GM12878 (cell line): ENCODE results near the gene IL10. TPM values are rescaled to one million over a fixed set of nuclear protein-coding genes. Genes with fewer than 3 reads are reported as not detected.

Experiments
- ASH2L ChIP-seq: fragments of 300-600, 200-600 bp; sonication (generic); IDR thresholded peaks from 2 replicates; pipeline ENCODE4 v1.6.1; 2017; ENCODE audit warnings: low read depth, mild to moderate bottlenecking, borderline replicate concordance
- BHLHE40 ChIP-seq, 2 experiments: fragments of 450-650 bp in 1 of 2; IDR thresholded peaks; 2 replicates each; pipeline ENCODE4 v1.6.1; 2011 to 2017; ENCODE audit warnings: low read depth in 2 of 2, borderline replicate concordance in 1 of 2, improper control_type of control experiment in 1 of 2, low read length in 1 of 2, mild to moderate bottlenecking in 1 of 2
- BRCA1 ChIP-seq: IDR thresholded peaks from 2 replicates; pipeline ENCODE4 v1.6.1; 2011; ENCODE audit warnings: low read depth, low read length, improper control_type of control experiment
- CHD1 ChIP-seq: IDR thresholded peaks from 2 replicates; pipeline ENCODE4 v1.6.1; 2012; ENCODE audit warnings: low read depth, low read length, improper control_type of control experiment
- CHD4 ChIP-seq: fragments of 200-600 bp; sonication (generic); IDR thresholded peaks from 2 replicates; pipeline ENCODE4 v1.6.1; 2016; ENCODE audit warnings: mild to moderate bottlenecking
- ESRRA ChIP-seq: IDR thresholded peaks from 2 replicates; pipeline ENCODE4 v1.6.1; 2012; ENCODE audit warnings: mild to moderate bottlenecking, low read length, improper control_type of control experiment
- HDGF ChIP-seq: fragments of 450-650 bp; IDR thresholded peaks from 2 replicates; pipeline ENCODE4 v1.6.1; 2016; ENCODE audit warnings: antibody characterized with exemption
- IKZF1 ChIP-seq: fragments of 450-650 bp; conservative IDR thresholded peaks from 2 replicates; pipeline ENCODE4 v1.6.1; 2017; ENCODE audit warnings: antibody characterized with exemption, mild to moderate bottlenecking
- LARP7 ChIP-seq: fragments of 450-650 bp; IDR thresholded peaks from 2 replicates; pipeline ENCODE4 v1.6.1; 2017; ENCODE audit warnings: mild to moderate bottlenecking
- MEF2B ChIP-seq: fragments of 450-650 bp; IDR thresholded peaks from 2 replicates; pipeline ENCODE4 v1.6.1; 2018; ENCODE audit warnings: mild to moderate bottlenecking, moderate library complexity; ENCODE audit not compliant: partially characterized antibody, poor library complexity, severe bottlenecking
- MYB ChIP-seq: fragments of 150-350 bp; IDR thresholded peaks from 2 replicates; pipeline ENCODE4 v1.6.1; 2014; ENCODE audit warnings: mild to moderate bottlenecking, low read depth, low read length, borderline replicate concordance
- NR2C1 ChIP-seq: fragments of 450-650 bp; IDR thresholded peaks from 2 replicates; pipeline ENCODE4 v1.6.1; 2017; ENCODE audit warnings: antibody characterized with exemption, mild to moderate bottlenecking, moderate library complexity
- NR2F1 ChIP-seq: fragments of 450-650 bp; conservative IDR thresholded peaks from 2 replicates; pipeline ENCODE4 v1.6.1; 2017; ENCODE audit warnings: mild to moderate bottlenecking
- PAX8 ChIP-seq: fragments of 450-650 bp; IDR thresholded peaks from 2 replicates; pipeline ENCODE4 v1.6.1; 2017; ENCODE audit warnings: mild to moderate bottlenecking, moderate library complexity
- SIN3A ChIP-seq: IDR thresholded peaks from 2 replicates; pipeline ENCODE4 v1.6.1; 2012; ENCODE audit warnings: low read depth, low read length, improper control_type of control experiment
- STAT1 ChIP-seq: fragments of 450-650 bp; conservative IDR thresholded peaks from 2 replicates; pipeline ENCODE4 v1.6.1; 2014; ENCODE audit warnings: antibody characterized with exemption, mild to moderate bottlenecking
- SUPT20H ChIP-seq: IDR thresholded peaks from 2 replicates; pipeline ENCODE4 v1.6.1; 2011; ENCODE audit warnings: low read depth, mild to moderate bottlenecking, low read length, moderate library complexity, borderline replicate concordance; ENCODE audit not compliant: control insufficient read depth
- TAF1 ChIP-seq: IDR thresholded peaks from 2 replicates; pipeline ENCODE4 v1.6.1; 2011; ENCODE audit warnings: mild to moderate bottlenecking, low read depth, low read length, borderline replicate concordance
- TARDBP ChIP-seq: IDR thresholded peaks from 2 replicates; pipeline ENCODE4 v1.6.1; 2016; ENCODE audit warnings: borderline replicate concordance
- ZNF207 ChIP-seq: fragments of 450-650 bp; IDR thresholded peaks from 2 replicates; pipeline ENCODE4 v1.6.1; 2014; ENCODE audit warnings: antibody characterized with exemption, mild to moderate bottlenecking, borderline replicate concordance
- polyA plus RNA-seq, 11 experiments: library from polyadenylated mRNA; depleted of rRNA in 4 of 11; unstranded in 6 of 11; stranded (reverse) in 5 of 11; fragments of >200 nt; fragmentation: Nextera tagmentation in 4 of 11; fragmentation: Illumina TruSeq in 1 of 11; extraction: Ambion mirVana in 4 of 11; extraction: Trizol in 1 of 11; gene quantifications; 1 replicate in 1 of 11; 2 replicates in 10 of 11; pipeline versions ENCODE4 v1.2.1 to v1.2.3, GENCODE V29; 2011 to 2016; ENCODE audit warnings: inconsistent platforms in 2 of 11, missing spikeins in 2 of 11, low read depth in 1 of 11
- total RNA-seq, 4 experiments: library from RNA; depleted of rRNA in 3 of 4; stranded (reverse); fragments of >200 nt in 3 of 4; fragmentation: Illumina TruSeq in 1 of 4; extraction: Trizol in 1 of 4; gene quantifications; 2 replicates each; pipeline versions ENCODE4 v1.2.1 to v1.2.3, GENCODE V29; 2013 to 2021
- TF ChIP-seq, protein P1 (sequence below): IDR thresholded peaks from 2 replicates; pipeline ENCODE4 v1.6.1; 2012; ENCODE audit warnings: low read depth, low read length, improper control_type of control experiment
- TF ChIP-seq, protein P2 (sequence below): fragments of 450-650 bp; IDR thresholded peaks from 2 replicates; pipeline ENCODE4 v1.6.1; 2016; ENCODE audit warnings: mild to moderate bottlenecking
- TF ChIP-seq, protein P3 (sequence below): IDR thresholded peaks from 2 replicates; pipeline ENCODE4 v1.6.1; 2012; ENCODE audit warnings: low read length, inconsistent platforms
- TF ChIP-seq, protein P4 (sequence below): fragments of 450-650 bp; IDR thresholded peaks from 2 replicates; pipeline ENCODE4 v1.6.1; 2016; ENCODE audit warnings: mild to moderate bottlenecking

IL10 gene
- total and polyA plus RNA-seq, 10 of the 15 experiments (the other 5 are each of a cell fraction or from before 2014, with no cell fraction given): 0.34 to 5.0 (median 1.1) TPM

DNA sequence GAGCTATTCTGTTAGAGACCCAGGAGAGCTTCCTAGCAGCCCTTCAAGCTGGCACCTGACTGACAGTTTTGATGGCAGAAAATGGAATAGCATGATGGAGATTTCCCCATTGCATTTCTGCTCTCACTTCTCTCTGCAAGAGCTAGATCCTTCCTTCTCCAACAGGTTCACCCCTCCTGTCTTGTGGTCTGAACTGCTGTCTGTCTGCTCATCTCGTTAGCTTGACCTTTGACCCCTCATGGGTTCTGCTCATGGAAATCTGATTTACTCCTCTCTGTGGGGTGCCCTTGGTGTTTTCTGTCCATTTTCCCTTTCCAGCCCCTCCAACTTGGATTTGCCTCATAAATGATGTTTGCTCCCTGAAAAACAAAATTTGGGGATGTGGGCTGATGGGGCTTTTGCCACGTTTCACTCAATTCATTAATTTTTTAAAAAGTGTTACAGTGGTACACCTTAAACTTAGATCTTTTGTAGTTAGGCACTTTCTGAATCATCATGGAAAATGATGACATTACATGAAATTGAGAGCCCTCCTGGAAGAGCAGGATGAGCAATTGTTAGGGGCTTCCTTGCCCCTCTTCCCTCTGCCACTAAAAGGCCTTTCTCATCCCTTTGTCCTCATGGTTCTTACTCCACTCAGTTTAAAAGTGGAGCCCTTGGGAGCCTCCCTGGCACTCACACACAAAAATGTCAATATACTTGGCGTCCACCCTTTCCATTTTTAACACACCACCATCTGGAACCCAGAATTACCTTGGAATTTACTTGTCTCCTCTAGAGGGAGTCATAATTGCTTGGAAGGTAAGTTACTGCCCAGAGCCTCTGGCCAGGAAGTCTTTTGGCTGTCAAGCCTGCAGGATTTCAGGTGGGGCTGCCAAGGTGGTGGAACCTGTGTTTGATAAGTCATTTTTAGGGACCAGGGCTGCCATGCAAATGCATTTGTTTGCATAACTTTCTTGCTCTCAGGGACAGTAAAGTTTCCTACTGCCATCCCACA lies 33.6 kb downstream of the IL10 start (continued):
- TF ChIP-seq SIN3A (no peak), IKZF1 (0 out of 2 replicates have a peak, but pooled peaks have one; percentile 19), ESRRA (no peak), MEF2B (no peak), CHD1 (no peak), NR2C1 (peak; percentile 83), PAX8 (no peak), BRCA1 (no peak), HDGF (no peak), BHLHE40 (IDR thresholded peaks at IDR 0.05; ENCODE audit: borderline replicate concordance in 1 of 2, low read depth in 2 of 2, low read length in 1 of 2) (no peak), TAF1 (no peak), STAT1 (0 out of 2 replicates have a peak, but pooled peaks have one; percentile 20), CHD4 (no peak), LARP7 (no peak), ASH2L (no peak), ZNF207 (no peak), NR2F1 (peak; percentile 90), TARDBP (no peak), MYB (no peak), SUPT20H (no peak)
- TF ChIP-seq, protein P1, sequence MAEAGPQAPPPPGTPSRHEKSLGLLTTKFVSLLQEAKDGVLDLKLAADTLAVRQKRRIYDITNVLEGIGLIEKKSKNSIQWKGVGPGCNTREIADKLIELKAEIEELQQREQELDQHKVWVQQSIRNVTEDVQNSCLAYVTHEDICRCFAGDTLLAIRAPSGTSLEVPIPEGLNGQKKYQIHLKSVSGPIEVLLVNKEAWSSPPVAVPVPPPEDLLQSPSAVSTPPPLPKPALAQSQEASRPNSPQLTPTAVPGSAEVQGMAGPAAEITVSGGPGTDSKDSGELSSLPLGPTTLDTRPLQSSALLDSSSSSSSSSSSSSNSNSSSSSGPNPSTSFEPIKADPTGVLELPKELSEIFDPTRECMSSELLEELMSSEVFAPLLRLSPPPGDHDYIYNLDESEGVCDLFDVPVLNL: no peak
- TF ChIP-seq, protein P2, sequence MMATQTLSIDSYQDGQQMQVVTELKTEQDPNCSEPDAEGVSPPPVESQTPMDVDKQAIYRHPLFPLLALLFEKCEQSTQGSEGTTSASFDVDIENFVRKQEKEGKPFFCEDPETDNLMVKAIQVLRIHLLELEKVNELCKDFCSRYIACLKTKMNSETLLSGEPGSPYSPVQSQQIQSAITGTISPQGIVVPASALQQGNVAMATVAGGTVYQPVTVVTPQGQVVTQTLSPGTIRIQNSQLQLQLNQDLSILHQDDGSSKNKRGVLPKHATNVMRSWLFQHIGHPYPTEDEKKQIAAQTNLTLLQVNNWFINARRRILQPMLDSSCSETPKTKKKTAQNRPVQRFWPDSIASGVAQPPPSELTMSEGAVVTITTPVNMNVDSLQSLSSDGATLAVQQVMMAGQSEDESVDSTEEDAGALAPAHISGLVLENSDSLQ: peak; percentile 5; the same call in 1 of the 2 replicates
- TF ChIP-seq, protein P3, sequence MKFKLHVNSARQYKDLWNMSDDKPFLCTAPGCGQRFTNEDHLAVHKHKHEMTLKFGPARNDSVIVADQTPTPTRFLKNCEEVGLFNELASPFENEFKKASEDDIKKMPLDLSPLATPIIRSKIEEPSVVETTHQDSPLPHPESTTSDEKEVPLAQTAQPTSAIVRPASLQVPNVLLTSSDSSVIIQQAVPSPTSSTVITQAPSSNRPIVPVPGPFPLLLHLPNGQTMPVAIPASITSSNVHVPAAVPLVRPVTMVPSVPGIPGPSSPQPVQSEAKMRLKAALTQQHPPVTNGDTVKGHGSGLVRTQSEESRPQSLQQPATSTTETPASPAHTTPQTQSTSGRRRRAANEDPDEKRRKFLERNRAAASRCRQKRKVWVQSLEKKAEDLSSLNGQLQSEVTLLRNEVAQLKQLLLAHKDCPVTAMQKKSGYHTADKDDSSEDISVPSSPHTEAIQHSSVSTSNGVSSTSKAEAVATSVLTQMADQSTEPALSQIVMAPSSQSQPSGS: no peak
- TF ChIP-seq, protein P4, sequence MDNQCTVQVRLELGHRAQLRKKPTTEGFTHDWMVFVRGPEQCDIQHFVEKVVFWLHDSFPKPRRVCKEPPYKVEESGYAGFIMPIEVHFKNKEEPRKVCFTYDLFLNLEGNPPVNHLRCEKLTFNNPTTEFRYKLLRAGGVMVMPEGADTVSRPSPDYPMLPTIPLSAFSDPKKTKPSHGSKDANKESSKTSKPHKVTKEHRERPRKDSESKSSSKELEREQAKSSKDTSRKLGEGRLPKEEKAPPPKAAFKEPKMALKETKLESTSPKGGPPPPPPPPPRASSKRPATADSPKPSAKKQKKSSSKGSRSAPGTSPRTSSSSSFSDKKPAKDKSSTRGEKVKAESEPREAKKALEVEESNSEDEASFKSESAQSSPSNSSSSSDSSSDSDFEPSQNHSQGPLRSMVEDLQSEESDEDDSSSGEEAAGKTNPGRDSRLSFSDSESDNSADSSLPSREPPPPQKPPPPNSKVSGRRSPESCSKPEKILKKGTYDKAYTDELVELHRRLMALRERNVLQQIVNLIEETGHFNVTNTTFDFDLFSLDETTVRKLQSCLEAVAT: no peak
